Left ventricle myocardium inferior (tissue), 1 donor: ENCODE data around the gene MICAL3. TPM values are rescaled to one million over a fixed set of nuclear protein-coding genes. Genes with fewer than 3 reads are reported as not detected.

Source experiments
- DNase-seq: peaks from one replicate; pipeline ENCODE4 v3.0.0-alpha.2; 2020
- H3K27ac ChIP-seq: fragments of 200-600 bp; replicated peaks from 2 replicates; pipeline ENCODE4 v1.8.0; 2021
- H3K27me3 ChIP-seq: fragments of 200-600 bp; 2 replicates; pipeline ENCODE4 v1.8.0; 2021; ENCODE audit warnings: low read depth
- H3K36me3 ChIP-seq: fragments of 200-600 bp; 2 replicates; pipeline ENCODE4 v1.8.0; 2021
- H3K4me1 ChIP-seq: fragments of 200-600 bp; 2 replicates; pipeline ENCODE4 v1.8.0; 2021
- H3K4me3 ChIP-seq: fragments of 200-600 bp; 2 replicates; pipeline ENCODE4 v1.8.0; 2021; ENCODE audit warnings: mild to moderate bottlenecking, moderate library complexity
- H3K9me3 ChIP-seq: fragments of 200-600 bp; replicated peaks from 2 replicates; pipeline ENCODE4 v1.8.0; 2021
- CTCF ChIP-seq: fragments of 200-600 bp; IDR thresholded peaks from 2 replicates; pipeline ENCODE4 v1.8.0; 2021; ENCODE audit warnings: antibody characterized with exemption, mild to moderate bottlenecking, borderline replicate concordance
- intact Hi-C: fragments of 100-400 bp; cut with micrococcal nuclease; formaldehyde crosslinking; loops from one replicate; pipeline ENCODE4 v1.11.0; 2022
- total RNA-seq: library from RNA; stranded (reverse); fragmentation: NEBNext Ultra II Directional; extraction: Animal tissue kit (Norgen Biotek cat#: 25700); gene quantifications from one replicate; pipeline ENCODE4 v1.2.1, GENCODE V29; 2021
- donor health status: DM: no; HTN: yes; CAD: no; lungs with severe emphysema.

Gene MICAL3
- total RNA-seq, 1 donor from 2014 or later, result 92.5 TPM

- TF ChIP-seq CTCF, result no peak
- no peak for DNase-seq
- intact Hi-C loops, result no loop called here
- Histone ChIP-seq H3K4me3 (no peak overlapping the region), H3K9me3 (no peaks in the 10 kb centered on the region), H3K27me3 (no peaks in the 10 kb centered on the region), H3K4me1 (peaks cover 68% of the 10 kb centered on the region), H3K27ac (peak overlapping the region; percentile 78), H3K36me3 (peaks cover 31% of the 10 kb centered on the region)
Observed at GRCh38 chr22:17836992-17837742, 187.2 kb downstream of the MICAL3 start.

- DNase-seq, result no peak
- H3K4me1 ChIP-seq, result peaks cover 81% of the 10 kb centered on the region
- H3K27ac ChIP-seq, result peak overlapping the region; percentile 78
- peaks cover 15% of the 10 kb centered on the region for H3K36me3 ChIP-seq
- H3K27me3 ChIP-seq, result no peaks in the 10 kb centered on the region
- TF ChIP-seq CTCF, result no peak
- no peak overlapping the region for H3K4me3 ChIP-seq
- intact Hi-C loops, result no loop called here
- no peaks in the 10 kb centered on the region for H3K9me3 ChIP-seq
Observed at GRCh38 chr22:17835256-17835655, 189.1 kb downstream of the MICAL3 start.

GRCh38 chr22:17833489-17833888 lies 190.9 kb downstream of the MICAL3 start:
- H3K36me3 ChIP-seq, result peaks cover 10% of the 10 kb centered on the region
- no peaks in the 10 kb centered on the region for H3K9me3 ChIP-seq
- peaks cover 97% of the 10 kb centered on the region for H3K4me1 ChIP-seq
- intact Hi-C loops, result no loop called here
- no peak for DNase-seq
- TF ChIP-seq CTCF, result no peak
- no peak overlapping the region for H3K4me3 ChIP-seq
- H3K27me3 ChIP-seq, result no peaks in the 10 kb centered on the region
- peak overlapping the region; percentile 80 for H3K27ac ChIP-seq

GRCh38 chr22:17832665-17833064 lies 191.7 kb downstream of the MICAL3 start:
- Histone ChIP-seq H3K36me3 (peaks cover 10% of the 10 kb centered on the region), H3K4me3 (no peak overlapping the region), H3K27me3 (no peaks in the 10 kb centered on the region), H3K4me1 (peaks cover 95% of the 10 kb centered on the region), H3K9me3 (no peaks in the 10 kb centered on the region), H3K27ac (peak overlapping the region; percentile 80)
- intact Hi-C loops, result no loop called here
- peak; percentile 45 for DNase-seq
- no peak for TF ChIP-seq CTCF

GRCh38 chr22:17831501-17832251 lies 192.7 kb downstream of the MICAL3 start:
- Histone ChIP-seq H3K4me3 (no peak overlapping the region), H3K27ac (peak overlapping the region; percentile 80), H3K27me3 (no peaks in the 10 kb centered on the region), H3K4me1 (peaks cover 85% of the 10 kb centered on the region), H3K36me3 (peaks cover 14% of the 10 kb centered on the region), H3K9me3 (no peaks in the 10 kb centered on the region)
- no peak for TF ChIP-seq CTCF
- intact Hi-C loops, result loop anchor here (2.0 kb wide), 1 partner anchor 245 kb away; the partner anchor contains the start of gene PEX26
- DNase-seq, result no peak
